Right cardiac atrium (tissue), 5 donors: ENCODE data around the gene PEAK1. TPM values are rescaled to one million over a fixed set of nuclear protein-coding genes. Genes with fewer than 3 reads are reported as not detected.
"Not testable (repeated sequence)": the region's sequence is repeated elsewhere in the genome, so short reads cannot be mapped to it uniquely, and the experiment has no call there.

Source experiments
- ATAC-seq, 2 donors: fragments of 200-7000 bp; cut with Tn5 transposase; one replicate each; pipeline versions ENCODE4 v1.8.0 to v1.9.1; 2020; ENCODE audit warnings: moderate library complexity in 2 of 2, mild to moderate bottlenecking in 1 of 2
- DNase-seq, 3 donors: peaks; one replicate each; pipeline ENCODE4 v3.0.0-alpha.2; 2020
- H3K27ac ChIP-seq: one replicate; pipeline ENCODE4 v1.5.1; 2013; ENCODE audit warnings: mild to moderate bottlenecking, low read length, control low read depth, moderate library complexity
- H3K27me3 ChIP-seq: one replicate; pipeline ENCODE4 v1.6.1; 2013; ENCODE audit not compliant: control insufficient read depth, insufficient read depth
- H3K4me1 ChIP-seq: one replicate; pipeline ENCODE4 v1.6.1; 2013; ENCODE audit warnings: low read length; ENCODE audit not compliant: control insufficient read depth, insufficient read depth
- H3K4me3 ChIP-seq: one replicate; pipeline ENCODE4 v1.5.1; 2013; ENCODE audit warnings: low read length, control low read depth
- H3K9me3 ChIP-seq: one replicate; pipeline ENCODE4 v1.6.1; 2013; ENCODE audit warnings: low read length; ENCODE audit not compliant: control insufficient read depth
- WGBS: extraction: QIAGEN DNeasy Blood & Tissue Kit; methylation state at CpG from one replicate; pipeline ENCODE4 v1.1.7; 2013; 5-methylcytosine and 5-hydroxymethylcytosine counted together
- intact Hi-C, 4 donors: fragments of 100-400 bp; cut with DNase I; formaldehyde crosslinking; loops; one replicate each; pipeline versions ENCODE4 v1.11.0 to v1.14.0; 2022 to 2023
- polyA plus RNA-seq: library from polyadenylated mRNA; stranded (reverse); fragments of 200-250 nt; gene quantifications from one replicate; pipeline ENCODE4 v1.2.3, GENCODE V29; 2013
- total RNA-seq, 4 donors: library from RNA; stranded (reverse); fragmentation: NEBNext Ultra II Directional; extraction: Animal tissue kit (Norgen Biotek cat#: 25700); gene quantifications; one replicate each; pipeline ENCODE4 v1.2.1, GENCODE V29; 2021
- donor health status: healthy with polysubstance abuse.
- donor health status: DM: no; HTN: yes; CAD: no.
- donor health status: DM: no; HTN: no; CAD: no.
- donor health status: DM: no; HTN: yes; CAD: no; lungs with severe emphysema.
- donor health status: DM: yes; HTN: yes; CAD: no.

PEAK1 gene
- total and polyA plus RNA-seq, 5 donors = 13.8 to 97.3 (median 89.4) TPM

GRCh38 chr15:77305953-77306352 is 114.0 kb downstream of the PEAK1 start:
- WGBS = 84% methylated on average over 2 of the region's 2 CpGs
- no peak overlapping the region for H3K27ac ChIP-seq
- intact Hi-C loops = no loop called here
- no peaks in the 10 kb centered on the region for H3K4me1 ChIP-seq
- no peak overlapping the region for H3K4me3 ChIP-seq
- H3K9me3 ChIP-seq = no peaks in the 10 kb centered on the region
- H3K27me3 ChIP-seq = no peaks in the 10 kb centered on the region
- DNase-seq (no peak), ATAC-seq (no peak)

GRCh38 chr15:77296773-77297337 is 123.0 kb downstream of the PEAK1 start:
- WGBS = 58% methylated on average over 2 of the region's 2 CpGs
- Histone ChIP-seq H3K9me3 (no peaks in the 10 kb centered on the region), H3K27ac (no peak overlapping the region), H3K4me1 (peaks cover 3% of the 10 kb centered on the region), H3K4me3 (no peak overlapping the region), H3K27me3 (no peaks in the 10 kb centered on the region)
- DNase-seq (no peak), ATAC-seq (no peak)
- intact Hi-C loops = no loop called here

DNA sequence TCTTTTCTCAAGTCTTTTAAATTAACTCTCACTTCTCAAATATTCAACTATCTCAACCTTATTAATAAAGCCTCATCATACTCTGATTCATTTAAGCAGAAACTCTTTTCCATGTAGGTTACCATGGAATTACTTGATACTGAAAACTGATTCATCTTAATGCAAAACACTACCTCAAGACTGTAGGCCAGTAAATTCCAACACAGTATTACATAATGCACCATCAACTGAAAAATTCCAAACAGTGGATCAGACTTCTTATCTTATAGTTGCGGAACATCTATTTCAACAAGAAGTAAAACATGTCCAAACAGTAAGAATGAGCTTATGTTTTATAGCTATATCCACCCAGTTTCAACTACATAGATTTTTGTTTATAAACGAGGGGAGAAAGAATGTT is 124.5 kb downstream of the PEAK1 start:
- H3K4me1 ChIP-seq = peaks cover 3% of the 10 kb centered on the region
- intact Hi-C loops = no loop called here
- no peak overlapping the region for H3K4me3 ChIP-seq
- no peaks in the 10 kb centered on the region for H3K9me3 ChIP-seq
- H3K27ac ChIP-seq = no peak overlapping the region
- H3K27me3 ChIP-seq = no peaks in the 10 kb centered on the region
- ATAC-seq (no peak), DNase-seq (no peak)
- WGBS = 61% methylated on average over 2 of the region's 2 CpGs

DNA sequence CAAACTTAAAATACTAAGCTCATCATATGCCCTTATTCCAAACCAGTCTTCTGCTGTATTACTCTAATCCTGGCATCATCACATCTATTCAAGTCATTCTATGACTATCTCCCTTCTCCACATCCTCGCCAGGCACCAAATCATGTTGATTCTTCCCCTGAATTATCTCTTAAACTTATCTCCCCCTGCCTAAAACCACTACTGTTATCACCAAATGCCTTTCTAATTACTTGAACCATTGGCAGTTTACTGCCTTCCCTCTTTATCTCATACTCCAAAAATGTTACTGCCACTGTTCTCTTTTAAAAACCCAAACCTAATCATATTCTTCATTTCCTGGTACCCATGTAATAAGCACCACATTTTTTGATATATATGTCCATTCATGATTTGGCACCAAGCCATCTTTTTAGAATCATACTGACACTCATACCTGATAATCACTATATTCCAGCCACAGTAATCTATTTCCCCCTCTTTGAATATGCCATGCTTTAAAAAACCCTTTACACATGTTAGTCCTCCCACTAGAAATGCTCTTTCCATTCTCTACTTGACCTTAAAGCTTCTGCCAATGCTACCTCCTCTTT is 126.8 kb downstream of the PEAK1 start:
- ATAC-seq (no peak), DNase-seq (no peak)
- H3K9me3 ChIP-seq = no peaks in the 10 kb centered on the region
- intact Hi-C loops = no loop called here
- no peak overlapping the region for H3K4me3 ChIP-seq
- H3K27me3 ChIP-seq = no peaks in the 10 kb centered on the region
- peaks cover 1% of the 10 kb centered on the region for H3K4me1 ChIP-seq
- no peak overlapping the region for H3K27ac ChIP-seq
- WGBS = 66% methylated on average over 1 of the region's 1 CpG

- intact Hi-C loops = no loop called here
- no peaks in the 10 kb centered on the region for H3K9me3 ChIP-seq
- H3K27ac ChIP-seq = no peak overlapping the region
- ATAC-seq = no peak
- no peak overlapping the region for H3K4me3 ChIP-seq
- DNase-seq = no peak
- H3K4me1 ChIP-seq = peaks cover 1% of the 10 kb centered on the region
- 93% methylated on average over 4 of the region's 4 CpGs for WGBS
- no peaks in the 10 kb centered on the region for H3K27me3 ChIP-seq
Measured at GRCh38 chr15:77291107-77291506, 128.8 kb downstream of the PEAK1 start.

DNA sequence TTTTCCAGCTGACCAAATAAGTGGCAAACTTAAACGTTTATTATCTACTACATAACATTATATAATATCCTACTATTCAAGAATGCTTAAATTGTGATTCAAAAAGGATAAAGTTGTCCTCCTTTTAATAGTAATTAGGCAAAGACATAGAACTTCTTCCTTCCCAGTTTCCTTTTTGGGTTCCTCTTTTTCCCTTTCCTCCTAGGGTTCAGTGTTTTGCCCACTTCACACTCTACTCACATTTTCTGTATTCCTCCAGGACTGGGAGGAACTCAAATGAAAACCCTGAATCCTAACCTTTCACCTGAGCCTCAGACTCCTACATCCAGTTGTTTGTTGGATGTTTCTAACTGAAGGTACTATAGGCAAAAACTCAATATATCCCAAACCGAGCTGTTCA is 132.5 kb downstream of the PEAK1 start:
- H3K9me3 ChIP-seq = no peaks in the 10 kb centered on the region
- no peaks in the 10 kb centered on the region for H3K4me1 ChIP-seq
- no peak overlapping the region for H3K27ac ChIP-seq
- DNase-seq (no peak), ATAC-seq (no peak)
- intact Hi-C loops = no loop called here
- 65% methylated on average over 2 of the region's 2 CpGs for WGBS
- no peaks in the 10 kb centered on the region for H3K27me3 ChIP-seq
- no peak overlapping the region for H3K4me3 ChIP-seq

GRCh38 chr15:77285057-77285997 is 134.6 kb downstream of the PEAK1 start:
- ATAC-seq (no peak), DNase-seq (no peak)
- WGBS = 88% methylated on average over 12 of the region's 12 CpGs
- Histone ChIP-seq H3K4me3 (no peak overlapping the region), H3K9me3 (no peaks in the 10 kb centered on the region), H3K4me1 (no peaks in the 10 kb centered on the region), H3K27ac (no peak overlapping the region), H3K27me3 (no peaks in the 10 kb centered on the region)
- intact Hi-C loops = no loop called here

DNA sequence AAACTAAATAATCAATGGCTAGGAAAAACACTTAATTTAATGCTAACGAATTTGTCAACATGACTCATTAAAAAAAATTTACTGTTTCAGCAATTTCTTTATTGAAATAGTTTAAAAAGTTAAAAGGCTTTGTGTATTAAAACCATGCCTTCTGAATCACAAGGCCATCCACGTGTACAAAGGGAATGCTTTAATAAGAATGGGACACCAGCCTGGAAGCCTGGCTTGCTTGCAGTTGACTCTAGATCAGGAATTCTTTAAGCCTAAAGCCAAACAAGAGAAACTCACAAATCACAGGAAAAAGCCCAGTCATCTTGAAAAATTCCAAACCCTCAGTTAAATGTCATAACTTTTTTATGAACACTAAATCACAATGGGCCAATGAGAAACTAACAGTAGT is 137.6 kb downstream of the PEAK1 start:
- H3K27me3 ChIP-seq = no peaks in the 10 kb centered on the region

DNA sequence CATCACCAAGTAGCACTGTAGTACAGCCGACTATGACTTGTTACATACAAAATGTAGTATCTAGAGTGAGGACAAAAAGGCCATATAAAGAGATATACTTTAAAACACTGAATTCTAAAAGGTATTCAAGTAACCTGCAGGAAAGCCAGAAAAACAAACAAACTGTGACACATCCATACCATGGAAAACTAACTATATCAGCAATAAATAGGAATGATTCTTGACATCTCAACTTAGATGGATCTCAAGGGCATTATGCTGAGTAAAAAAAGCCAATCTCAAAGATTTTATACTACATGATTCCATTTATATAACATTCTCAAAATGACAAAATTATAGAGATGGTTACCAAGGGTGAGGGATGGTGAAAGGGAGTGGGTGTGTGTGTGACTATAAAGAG is 143.0 kb downstream of the PEAK1 start:
- Histone ChIP-seq H3K9me3 (no peaks in the 10 kb centered on the region), H3K27me3 (no peaks in the 10 kb centered on the region), H3K4me1 (no peaks in the 10 kb centered on the region), H3K4me3 (no peak overlapping the region), H3K27ac (no peak overlapping the region)
- WGBS = 92% methylated on average over 1 of the region's 1 CpG
- DNase-seq = no peak
- intact Hi-C loops = no loop called here
- ATAC-seq = no peak

More for the DNA sequence above, 137.6 kb downstream of the PEAK1 start:
- H3K4me3 ChIP-seq = no peak overlapping the region
- DNase-seq (peak; percentile 12 to 71 (median 30)), ATAC-seq (peak in 1 of 2 donors; percentile 50)
- 52% methylated on average over 2 of the region's 2 CpGs for WGBS
- intact Hi-C loops = no loop called here
- no peaks in the 10 kb centered on the region for H3K9me3 ChIP-seq
- H3K27ac ChIP-seq = no peak overlapping the region
- no peaks in the 10 kb centered on the region for H3K4me1 ChIP-seq

DNA sequence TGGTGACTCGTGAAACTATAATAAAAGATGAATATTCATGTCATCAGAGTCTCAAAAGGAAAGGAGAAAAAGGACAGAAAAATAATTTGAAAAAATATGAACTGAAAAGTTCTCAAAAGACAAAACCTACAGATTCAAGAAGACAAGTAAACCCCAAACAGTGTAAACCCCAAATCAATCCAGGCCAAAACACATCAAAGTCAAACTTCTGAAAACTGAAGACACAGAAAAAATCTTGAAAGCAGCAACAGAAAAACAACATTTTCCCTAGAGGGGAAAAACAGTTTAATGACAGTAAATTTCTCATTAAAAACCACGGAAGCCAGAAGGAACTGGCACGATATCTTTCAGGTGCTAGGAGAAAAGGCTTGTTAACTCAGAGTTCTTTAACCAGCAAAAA is 143.8 kb downstream of the PEAK1 start:
- no peak for DNase-seq
- WGBS = 74% methylated on average over 3 of the region's 3 CpGs
- no peaks in the 10 kb centered on the region for H3K9me3 ChIP-seq

GRCh38 chr15:77273136-77273535 is 146.8 kb downstream of the PEAK1 start:
- DNase-seq, H3K27ac ChIP-seq, ATAC-seq, intact Hi-C loops, H3K4me1 ChIP-seq, H3K4me3 ChIP-seq, H3K9me3 ChIP-seq, H3K27me3 ChIP-seq: not testable (repeated sequence)

More for the DNA sequence above, 143.8 kb downstream of the PEAK1 start:
- Histone ChIP-seq H3K4me1 (no peaks in the 10 kb centered on the region), H3K27me3 (no peaks in the 10 kb centered on the region), H3K4me3 (no peak overlapping the region), H3K27ac (no peak overlapping the region)
- ATAC-seq = no peak
- intact Hi-C loops = no loop called here
